Measurements from ENCODE around the gene OAS3.
"Not testable (repeated sequence)": the region's sequence is repeated elsewhere in the genome, so short reads cannot be mapped to it uniquely, and the experiment has no call there.

Gene OAS3

GRCh38 chr12:112985642-112986290 lies 47.5 kb downstream of the OAS3 start:
- no peaks in the 10 kb centered on the region for H3K27me3 ChIP-seq (ENCODE audit: insufficient read depth, poor library complexity, severe bottlenecking)
- H3K27ac ChIP-seq (replicated peaks), result no peak overlapping the region
- H3K4me3 ChIP-seq (replicated peaks; ENCODE audit: insufficient read depth, low read length), result no peak overlapping the region
- TF ChIP-seq POLR2AphosphoS5 (IDR thresholded peaks at IDR 0.05; ENCODE audit: low read depth) (no peak), SPI1 (IDR thresholded peaks at IDR 0.05; ENCODE audit: borderline replicate concordance, low read depth) (no peak), CTCF (IDR thresholded peaks at IDR 0.05; ENCODE audit: insufficient read depth, low read length) (no peak), GABPA (IDR thresholded peaks at IDR 0.05; ENCODE audit: low read depth) (no peak), REST (IDR thresholded peaks at IDR 0.05; ENCODE audit: insufficient replicate concordance, low read depth) (no peak)
- DNase-seq (ENCODE audit: low read depth in 1 of 2, low spot score in 1 of 2), result no peak

DNA sequence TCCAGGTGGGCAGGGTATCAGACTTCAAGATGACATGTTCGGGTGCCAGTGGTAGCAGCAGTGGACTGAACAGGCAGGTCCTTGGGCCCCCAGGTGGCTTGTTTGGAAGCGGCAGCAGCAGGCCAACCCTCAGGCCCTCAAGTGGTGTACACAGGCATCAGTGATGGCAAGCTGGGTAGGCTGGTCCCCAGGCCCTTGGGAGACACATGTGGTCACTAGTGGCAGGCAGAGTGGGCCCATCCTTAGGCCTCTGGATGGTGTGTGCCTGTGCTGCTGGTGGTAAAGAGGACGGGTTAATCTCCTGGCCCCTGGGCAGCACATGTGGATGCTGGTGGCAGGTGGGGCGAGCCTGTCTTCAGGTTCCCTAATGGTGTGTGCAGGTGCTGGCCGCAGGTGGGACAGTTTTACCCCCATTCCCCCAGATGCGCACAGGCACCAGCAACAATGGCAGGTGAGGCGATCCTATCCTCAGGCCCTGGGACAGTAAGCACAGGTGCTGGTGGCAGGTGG lies 48.1 kb downstream of the OAS3 start:
- H3K27ac ChIP-seq (replicated peaks), result no peak overlapping the region
- no peaks in the 10 kb centered on the region for H3K27me3 ChIP-seq (ENCODE audit: insufficient read depth, poor library complexity, severe bottlenecking)
- no peak for DNase-seq (ENCODE audit: low read depth in 1 of 2, low spot score in 1 of 2)
- TF ChIP-seq SPI1 (IDR thresholded peaks at IDR 0.05; ENCODE audit: borderline replicate concordance, low read depth) (no peak), GABPA (IDR thresholded peaks at IDR 0.05; ENCODE audit: low read depth) (no peak), CTCF (IDR thresholded peaks at IDR 0.05; ENCODE audit: insufficient read depth, low read length) (no peak), POLR2AphosphoS5 (IDR thresholded peaks at IDR 0.05; ENCODE audit: low read depth) (no peak), REST (IDR thresholded peaks at IDR 0.05; ENCODE audit: insufficient replicate concordance, low read depth) (no peak)
- no peak overlapping the region for H3K4me3 ChIP-seq (replicated peaks; ENCODE audit: insufficient read depth, low read length)

DNA sequence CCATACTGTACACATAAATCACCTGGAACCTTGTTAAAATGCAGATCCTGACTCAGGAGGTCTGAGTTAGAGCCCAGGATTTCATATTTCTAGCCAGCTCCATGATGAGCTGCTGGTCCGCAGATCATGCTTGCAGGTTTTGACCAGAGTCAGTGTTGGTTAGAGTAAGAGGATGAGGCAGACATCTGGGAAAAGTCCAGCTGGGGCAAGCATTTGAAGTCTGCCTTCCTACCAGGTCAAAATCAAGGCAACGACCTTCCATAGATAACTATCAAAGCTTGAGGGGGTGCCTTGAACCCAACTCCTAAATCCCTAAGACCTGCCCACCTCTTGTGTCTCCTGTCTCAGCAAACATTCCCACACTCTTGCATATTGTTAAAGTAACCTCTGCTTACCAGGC lies 49.3 kb downstream of the OAS3 start:
- no peak for DNase-seq (ENCODE audit: low read depth in 1 of 2, low spot score in 1 of 2)

GRCh38 chr12:112988224-112988623 lies 50.0 kb downstream of the OAS3 start:
- Histone ChIP-seq H3K4me3 (replicated peaks; ENCODE audit: insufficient read depth, low read length) (no peak overlapping the region), H3K27ac (replicated peaks) (no peak overlapping the region), H3K27me3 (ENCODE audit: insufficient read depth, poor library complexity, severe bottlenecking) (no peaks in the 10 kb centered on the region)
- no peak for TF ChIP-seq GABPA (IDR thresholded peaks at IDR 0.05; ENCODE audit: low read depth)
- no peak for DNase-seq (ENCODE audit: low read depth in 1 of 2, low spot score in 1 of 2)

More for the DNA sequence above, 49.3 kb downstream of the OAS3 start:
- Histone ChIP-seq H3K4me3 (replicated peaks; ENCODE audit: insufficient read depth, low read length) (no peak overlapping the region), H3K27me3 (ENCODE audit: insufficient read depth, poor library complexity, severe bottlenecking) (no peaks in the 10 kb centered on the region), H3K27ac (replicated peaks) (no peak overlapping the region)
- TF ChIP-seq POLR2AphosphoS5 (IDR thresholded peaks at IDR 0.05; ENCODE audit: low read depth) (no peak), GABPA (IDR thresholded peaks at IDR 0.05; ENCODE audit: low read depth) (no peak)

GRCh38 chr12:112988823-112989385 lies 50.6 kb downstream of the OAS3 start:
- not testable (repeated sequence) for DNase-seq (ENCODE audit: low read depth in 1 of 2, low spot score in 1 of 2); H3K27ac ChIP-seq (replicated peaks); H3K27me3 ChIP-seq (ENCODE audit: insufficient read depth, poor library complexity, severe bottlenecking); H3K4me3 ChIP-seq (replicated peaks; ENCODE audit: insufficient read depth, low read length)

Measured in HL-60 (cell line).